Thyroid gland (tissue), 4 donors: ENCODE results near the gene DIS3L2.

ENCODE experiments used
- CTCF ChIP-seq, 6 experiments: fragments of 200-600 bp in 3 of 6; fragments of 450-650 bp in 3 of 6; sonication (generic) in 3 of 6; IDR thresholded peaks; one replicate each; pipeline ENCODE4 v1.5.1; 2016 to 2019; ENCODE audit warnings: antibody characterized with exemption in 6 of 6, mild to moderate bottlenecking in 2 of 6, inconsistent platforms in 1 of 6, moderate library complexity in 1 of 6
- POLR2A ChIP-seq, 2 donors: fragments of 450-650 bp; IDR thresholded peaks; one replicate each; pipeline ENCODE4 v1.6.1; 2017; ENCODE audit warnings: antibody characterized with exemption in 2 of 2, mild to moderate bottlenecking in 2 of 2, moderate library complexity in 1 of 2

- TF ChIP-seq CTCF (IDR thresholded peaks at IDR 0.05) (no peak), POLR2A (IDR thresholded peaks at IDR 0.05) (no peak)
Measured at GRCh38 chr2:232203166-232203891, 241.8 kb downstream of the DIS3L2 start.
